Measurements from ENCODE around the gene GAS6.

The GAS6 gene

GRCh38 chr13:113811081-113811928 is 52.6 kb downstream of the GAS6 start:
- no peak overlapping the region for H2AFZ ChIP-seq (ENCODE audit: low read depth, low read length)
- H3K79me2 ChIP-seq (ENCODE audit: low read length), result peaks cover 12% of the 10 kb centered on the region
- H3K9ac ChIP-seq (ENCODE audit: low read length), result no peak overlapping the region
- H3K4me3 ChIP-seq (ENCODE audit: low read length), result no peak overlapping the region
- H4K20me1 ChIP-seq (ENCODE audit: insufficient read depth, low read length), result no peaks in the 10 kb centered on the region
- TF ChIP-seq CTCF (IDR thresholded peaks at IDR 0.05; ENCODE audit: low read depth, low read length) (no peak), EZH2phosphoT487 (IDR thresholded peaks at IDR 0.05; ENCODE audit: low read depth) (no peak)
- peaks cover under 1% of the 10 kb centered on the region for H3K36me3 ChIP-seq (replicated peaks; ENCODE audit: low read depth, low read length)
- no peak overlapping the region for H3K27ac ChIP-seq (ENCODE audit: low read length)
- H3K4me2 ChIP-seq (ENCODE audit: low read length), result no peak overlapping the region
- peaks cover 4% of the 10 kb centered on the region; the same call in 1 of the 2 replicates for H3K4me1 ChIP-seq (ENCODE audit: low read length)
- H3K27me3 ChIP-seq (ENCODE audit: low read depth, low read length), result peaks cover 5% of the 10 kb centered on the region; the same call in 1 of the 2 replicates
- H3K9me3 ChIP-seq (ENCODE audit: insufficient read depth, low read length), result peaks cover 14% of the 10 kb centered on the region; the same call in 1 of the 2 replicates

GRCh38 chr13:113810640-113811039 is 53.2 kb downstream of the GAS6 start:
- TF ChIP-seq CTCF (IDR thresholded peaks at IDR 0.05; ENCODE audit: low read depth, low read length) (no peak), EZH2phosphoT487 (IDR thresholded peaks at IDR 0.05; ENCODE audit: low read depth) (no peak)
- Histone ChIP-seq H3K27me3 (ENCODE audit: low read depth, low read length) (peaks cover 5% of the 10 kb centered on the region; the same call in 1 of the 2 replicates), H3K4me3 (ENCODE audit: low read length) (no peak overlapping the region), H3K79me2 (ENCODE audit: low read length) (peaks cover 6% of the 10 kb centered on the region), H2AFZ (ENCODE audit: low read depth, low read length) (no peak overlapping the region), H4K20me1 (ENCODE audit: insufficient read depth, low read length) (no peaks in the 10 kb centered on the region), H3K9me3 (ENCODE audit: insufficient read depth, low read length) (peaks cover 14% of the 10 kb centered on the region; the same call in 1 of the 2 replicates), H3K27ac (ENCODE audit: low read length) (no peak overlapping the region), H3K9ac (ENCODE audit: low read length) (no peak overlapping the region), H3K4me1 (ENCODE audit: low read length) (peaks cover 4% of the 10 kb centered on the region; the same call in 1 of the 2 replicates), H3K36me3 (replicated peaks; ENCODE audit: low read depth, low read length) (no peaks in the 10 kb centered on the region), H3K4me2 (ENCODE audit: low read length) (no peak overlapping the region)

GRCh38 chr13:113809934-113810333 is 53.9 kb downstream of the GAS6 start:
- peaks cover 14% of the 10 kb centered on the region; the same call in 1 of the 2 replicates for H3K9me3 ChIP-seq (ENCODE audit: insufficient read depth, low read length)
- TF ChIP-seq EZH2phosphoT487 (IDR thresholded peaks at IDR 0.05; ENCODE audit: low read depth), result no peak
- TF ChIP-seq CTCF (IDR thresholded peaks at IDR 0.05; ENCODE audit: low read depth, low read length), result no peak
- H2AFZ ChIP-seq (ENCODE audit: low read depth, low read length), result no peak overlapping the region
- H3K27ac ChIP-seq (ENCODE audit: low read length), result no peak overlapping the region
- H3K27me3 ChIP-seq (ENCODE audit: low read depth, low read length), result peaks cover 5% of the 10 kb centered on the region; the same call in 1 of the 2 replicates
- no peak overlapping the region for H3K4me3 ChIP-seq (ENCODE audit: low read length)
- no peak overlapping the region for H3K9ac ChIP-seq (ENCODE audit: low read length)
- peaks cover under 1% of the 10 kb centered on the region; the same call in 1 of the 2 replicates for H3K4me1 ChIP-seq (ENCODE audit: low read length)
- H4K20me1 ChIP-seq (ENCODE audit: insufficient read depth, low read length), result no peaks in the 10 kb centered on the region
- 0 out of 2 replicates have a peak, but pooled peaks cover under 1% of the 10 kb centered on the region for H3K79me2 ChIP-seq (ENCODE audit: low read length)
- no peak overlapping the region for H3K4me2 ChIP-seq (ENCODE audit: low read length)
- no peaks in the 10 kb centered on the region for H3K36me3 ChIP-seq (replicated peaks; ENCODE audit: low read depth, low read length)

- peaks cover 14% of the 10 kb centered on the region; the same call in 1 of the 2 replicates for H3K9me3 ChIP-seq (ENCODE audit: insufficient read depth, low read length)
- no peak overlapping the region for H3K4me2 ChIP-seq (ENCODE audit: low read length)
- no peaks in the 10 kb centered on the region for H3K36me3 ChIP-seq (replicated peaks; ENCODE audit: low read depth, low read length)
- TF ChIP-seq CTCF (IDR thresholded peaks at IDR 0.05; ENCODE audit: low read depth, low read length) (no peak), EZH2phosphoT487 (IDR thresholded peaks at IDR 0.05; ENCODE audit: low read depth) (no peak)
- no peak overlapping the region for H2AFZ ChIP-seq (ENCODE audit: low read depth, low read length)
- H3K27ac ChIP-seq (ENCODE audit: low read length), result no peak overlapping the region
- H4K20me1 ChIP-seq (ENCODE audit: insufficient read depth, low read length), result no peaks in the 10 kb centered on the region
- H3K27me3 ChIP-seq (ENCODE audit: low read depth, low read length), result peaks cover 5% of the 10 kb centered on the region; the same call in 1 of the 2 replicates
- H3K4me1 ChIP-seq (ENCODE audit: low read length), result no peaks in the 10 kb centered on the region
- no peaks in the 10 kb centered on the region for H3K79me2 ChIP-seq (ENCODE audit: low read length)
- H3K4me3 ChIP-seq (ENCODE audit: low read length), result no peak overlapping the region
- H3K9ac ChIP-seq (ENCODE audit: low read length), result no peak overlapping the region
These were observed 55.6 kb downstream of the GAS6 start for GRCh38 chr13:113808058-113808834.

All from OCI-LY3 (cell line).